HEK293 (cell line): ENCODE results near the gene CD276.
A peak's percentile ranks its signal among the peaks of the same experiment; 100 is the strongest.

Experiments
- CTCF ChIA-PET: fragments of 350-600 bp; formaldehyde crosslinking; extraction: SDS; loops from one replicate; lab custom pipeline; 2021; ENCODE audit warnings: antibody characterized with exemption; lab: Yijun Ruan, JAX
- POLR2A ChIA-PET: fragments of 300-600 bp; formaldehyde crosslinking; extraction: SDS; loops from one replicate; lab custom pipeline; 2020; ENCODE audit warnings: antibody characterized with exemption, inconsistent platforms; lab: Yijun Ruan, JAX
- H3K27ac ChIP-seq: fragments of 200-500 bp; sonication (Bioruptor generic); 2 replicates; pipeline ENCODE4 v1.5.1; 2014; ENCODE audit warnings: low read depth, low read length, control low read depth, inconsistent platforms; ENCODE audit errors: extremely low read depth
- H3K36me3 ChIP-seq, 2 experiments: fragments of 200-500 bp in 1 of 2; sonication (Bioruptor generic) in 1 of 2; 1 replicate in 1 of 2; 2 replicates in 1 of 2; pipeline ENCODE4 v1.5.1; 2014 to 2017; ENCODE audit warnings: inconsistent platforms in 2 of 2, low read length in 2 of 2; ENCODE audit not compliant: control insufficient read depth in 2 of 2, insufficient read depth in 1 of 2
- H3K4me1 ChIP-seq: fragments of 200-500 bp; sonication (Bioruptor generic); 2 replicates; pipeline ENCODE4 v1.5.1; 2014; ENCODE audit warnings: mild to moderate bottlenecking, low read length, inconsistent platforms; ENCODE audit not compliant: control insufficient read depth, insufficient read depth
- H3K4me3 ChIP-seq: 2 replicates; pipeline ENCODE4 v1.5.1; 2011; ENCODE audit warnings: low read depth, mild to moderate bottlenecking, control low read depth, low read length, moderate library complexity
- H3K9me3 ChIP-seq: fragments of 200-500 bp; sonication (Bioruptor generic); 2 replicates; pipeline ENCODE4 v1.5.1; 2014; ENCODE audit warnings: low read depth, low read length, inconsistent platforms; ENCODE audit not compliant: control insufficient read depth, insufficient read depth
- HOXD13 ChIP-seq: sonication (generic); formaldehyde crosslinking; IDR thresholded peaks from 2 replicates; pipeline ENCODE4 v1.8.0; 2022; ENCODE audit warnings: missing genetic modification reagents, borderline replicate concordance
- SALL2 ChIP-seq: fragments of 450-650 bp; formaldehyde crosslinking; IDR thresholded peaks from 2 replicates; pipeline ENCODE4 v1.5.0; 2017; ENCODE audit warnings: missing biosample characterization, mild to moderate bottlenecking, missing genetic modification characterization, borderline replicate concordance
- SP2 ChIP-seq: fragments of 450-650 bp; formaldehyde crosslinking; IDR thresholded peaks from 2 replicates; pipeline ENCODE4 v1.5.1; 2016; ENCODE audit warnings: missing biosample characterization, missing genetic modification characterization
- ZBTB17 ChIP-seq: fragments of 450-650 bp; formaldehyde crosslinking; IDR thresholded peaks from 2 replicates; pipeline ENCODE4 v1.5.1; 2016; ENCODE audit warnings: missing biosample characterization, missing genetic modification characterization
- ZBTB6 ChIP-seq: fragments of 450-650 bp; formaldehyde crosslinking; IDR thresholded peaks from 2 replicates; pipeline ENCODE4 v1.5.1; 2017; ENCODE audit warnings: missing biosample characterization, missing genetic modification characterization
- ZNF248 ChIP-seq: fragments of 450-650 bp; formaldehyde crosslinking; IDR thresholded peaks from 2 replicates; pipeline ENCODE4 v1.5.1; 2017; ENCODE audit warnings: missing biosample characterization, missing genetic modification characterization
- ZNF610 ChIP-seq: fragments of 450-650 bp; formaldehyde crosslinking; IDR thresholded peaks from 2 replicates; pipeline ENCODE4 v1.5.1; 2016; ENCODE audit warnings: missing biosample characterization, missing genetic modification characterization, borderline replicate concordance
- ZNF704 ChIP-seq: fragments of 450-650 bp; formaldehyde crosslinking; IDR thresholded peaks from 2 replicates; pipeline ENCODE4 v1.5.1; 2016; ENCODE audit warnings: missing biosample characterization, missing genetic modification characterization
- ZNF76 ChIP-seq: fragments of 450-650 bp; formaldehyde crosslinking; IDR thresholded peaks from 2 replicates; pipeline ENCODE4; 2016; ENCODE audit warnings: low read depth, missing biosample characterization, missing genetic modification characterization, borderline replicate concordance
- ZXDB ChIP-seq: fragments of 450-650 bp; formaldehyde crosslinking; IDR thresholded peaks from 2 replicates; pipeline ENCODE4 v1.5.1; 2016; ENCODE audit warnings: missing biosample characterization, missing genetic modification characterization
- TF ChIP-seq, protein P1 (sequence below): fragments of 450-650 bp; formaldehyde crosslinking; IDR thresholded peaks from 2 replicates; pipeline ENCODE4 v1.5.1; 2017; ENCODE audit warnings: missing biosample characterization, missing genetic modification characterization
- TF ChIP-seq, protein P2 (sequence below): fragments of 450-650 bp; formaldehyde crosslinking; IDR thresholded peaks from 2 replicates; pipeline ENCODE4 v1.5.1; 2016; ENCODE audit warnings: missing biosample characterization, missing genetic modification characterization
- TF ChIP-seq, protein P3 (sequence below): fragments of 450-650 bp; formaldehyde crosslinking; IDR thresholded peaks from 2 replicates; pipeline ENCODE4 v1.5.1; 2016; ENCODE audit warnings: missing biosample characterization, missing genetic modification characterization

Gene CD276

GRCh38 chr15:73660455-73660854, 23.7 kb upstream of the CD276 start:
- Histone ChIP-seq H3K4me3 (no peak overlapping the region), H3K36me3 (no peaks in the 10 kb centered on the region), H3K27ac (no peak overlapping the region), H3K4me1 (peaks cover 15% of the 10 kb centered on the region; the same call in 1 of the 2 replicates), H3K9me3 (no peaks in the 10 kb centered on the region; the same call in 1 of the 2 replicates)
- ChIA-PET CTCF (interaction anchor here (1.2 to 2.2 kb wide), 4 partner anchors 17 to 39 kb away, joined by 3 to 12 read pairs (median 10); no protein-coding TSS in a partner anchor), POLR2A (no interaction called here)
- TF ChIP-seq ZBTB6 (tag by site-specific recombination): no peak
- TF ChIP-seq, protein P1, sequence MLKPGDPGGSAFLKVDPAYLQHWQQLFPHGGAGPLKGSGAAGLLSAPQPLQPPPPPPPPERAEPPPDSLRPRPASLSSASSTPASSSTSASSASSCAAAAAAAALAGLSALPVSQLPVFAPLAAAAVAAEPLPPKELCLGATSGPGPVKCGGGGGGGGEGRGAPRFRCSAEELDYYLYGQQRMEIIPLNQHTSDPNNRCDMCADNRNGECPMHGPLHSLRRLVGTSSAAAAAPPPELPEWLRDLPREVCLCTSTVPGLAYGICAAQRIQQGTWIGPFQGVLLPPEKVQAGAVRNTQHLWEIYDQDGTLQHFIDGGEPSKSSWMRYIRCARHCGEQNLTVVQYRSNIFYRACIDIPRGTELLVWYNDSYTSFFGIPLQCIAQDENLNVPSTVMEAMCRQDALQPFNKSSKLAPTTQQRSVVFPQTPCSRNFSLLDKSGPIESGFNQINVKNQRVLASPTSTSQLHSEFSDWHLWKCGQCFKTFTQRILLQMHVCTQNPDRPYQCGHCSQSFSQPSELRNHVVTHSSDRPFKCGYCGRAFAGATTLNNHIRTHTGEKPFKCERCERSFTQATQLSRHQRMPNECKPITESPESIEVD (tag by site-specific recombination): peak; percentile 86
- no peak for TF ChIP-seq ZBTB17

DNA sequence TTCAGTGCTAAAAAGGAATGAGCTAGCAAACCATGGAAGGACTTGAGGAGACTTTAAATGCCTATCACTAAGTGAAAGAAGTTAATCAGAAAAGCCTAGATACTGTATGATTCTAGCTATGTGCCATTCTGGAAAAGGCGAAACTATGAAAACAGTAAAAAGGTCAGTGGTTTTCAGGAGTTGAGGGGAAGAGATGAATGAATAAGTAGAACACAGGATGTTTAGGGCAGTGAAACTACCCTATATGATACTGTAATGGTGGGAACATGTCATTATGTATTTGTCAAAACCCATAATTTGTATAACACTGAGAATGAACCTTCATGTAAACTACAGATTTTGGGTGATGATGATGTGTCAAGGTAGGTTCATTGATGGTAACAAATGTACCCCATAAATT, 9.6 kb upstream of the CD276 start:
- CTCF ChIA-PET: interaction anchor here (0.5 to 3.8 kb wide), 4 partner anchors 26 to 369 kb away, joined by 3 to 23 read pairs (median 8); no protein-coding TSS in a partner anchor
- no peaks in the 10 kb centered on the region for H3K36me3 ChIP-seq
- no peak overlapping the region for H3K27ac ChIP-seq
- TF ChIP-seq ZXDB: no peak
- TF ChIP-seq HOXD13: no peak
- no peak for TF ChIP-seq SP2 (tag by site-specific recombination)
- TF ChIP-seq, protein P2, sequence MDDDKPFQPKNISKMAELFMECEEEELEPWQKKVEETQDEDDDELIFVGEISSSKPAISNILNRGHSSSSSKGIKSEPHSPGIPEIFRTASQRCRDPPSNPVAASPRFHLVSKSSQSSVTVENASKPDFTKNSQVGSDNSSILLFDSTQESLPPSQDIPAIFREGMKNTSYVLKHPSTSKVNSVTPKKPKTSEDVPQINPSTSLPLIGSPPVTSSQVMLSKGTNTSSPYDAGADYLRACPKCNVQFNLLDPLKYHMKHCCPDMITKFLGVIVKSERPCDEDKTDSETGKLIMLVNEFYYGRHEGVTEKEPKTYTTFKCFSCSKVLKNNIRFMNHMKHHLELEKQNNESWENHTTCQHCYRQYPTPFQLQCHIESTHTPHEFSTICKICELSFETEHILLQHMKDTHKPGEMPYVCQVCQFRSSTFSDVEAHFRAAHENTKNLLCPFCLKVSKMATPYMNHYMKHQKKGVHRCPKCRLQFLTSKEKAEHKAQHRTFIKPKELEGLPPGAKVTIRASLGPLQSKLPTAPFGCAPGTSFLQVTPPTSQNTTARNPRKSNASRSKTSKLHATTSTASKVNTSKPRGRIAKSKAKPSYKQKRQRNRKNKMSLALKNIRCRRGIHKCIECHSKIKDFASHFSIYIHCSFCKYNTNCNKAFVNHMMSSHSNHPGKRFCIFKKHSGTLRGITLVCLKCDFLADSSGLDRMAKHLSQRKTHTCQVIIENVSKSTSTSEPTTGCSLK (tag by site-specific recombination): no peak
- TF ChIP-seq ZNF704 (tag by site-specific recombination): no peak
- no peak for TF ChIP-seq SALL2 (tag by site-specific recombination)
- TF ChIP-seq ZNF248: no peak
- TF ChIP-seq ZNF76: no peak
- TF ChIP-seq ZNF610 (tag by site-specific recombination): no peak
- TF ChIP-seq, protein P3, sequence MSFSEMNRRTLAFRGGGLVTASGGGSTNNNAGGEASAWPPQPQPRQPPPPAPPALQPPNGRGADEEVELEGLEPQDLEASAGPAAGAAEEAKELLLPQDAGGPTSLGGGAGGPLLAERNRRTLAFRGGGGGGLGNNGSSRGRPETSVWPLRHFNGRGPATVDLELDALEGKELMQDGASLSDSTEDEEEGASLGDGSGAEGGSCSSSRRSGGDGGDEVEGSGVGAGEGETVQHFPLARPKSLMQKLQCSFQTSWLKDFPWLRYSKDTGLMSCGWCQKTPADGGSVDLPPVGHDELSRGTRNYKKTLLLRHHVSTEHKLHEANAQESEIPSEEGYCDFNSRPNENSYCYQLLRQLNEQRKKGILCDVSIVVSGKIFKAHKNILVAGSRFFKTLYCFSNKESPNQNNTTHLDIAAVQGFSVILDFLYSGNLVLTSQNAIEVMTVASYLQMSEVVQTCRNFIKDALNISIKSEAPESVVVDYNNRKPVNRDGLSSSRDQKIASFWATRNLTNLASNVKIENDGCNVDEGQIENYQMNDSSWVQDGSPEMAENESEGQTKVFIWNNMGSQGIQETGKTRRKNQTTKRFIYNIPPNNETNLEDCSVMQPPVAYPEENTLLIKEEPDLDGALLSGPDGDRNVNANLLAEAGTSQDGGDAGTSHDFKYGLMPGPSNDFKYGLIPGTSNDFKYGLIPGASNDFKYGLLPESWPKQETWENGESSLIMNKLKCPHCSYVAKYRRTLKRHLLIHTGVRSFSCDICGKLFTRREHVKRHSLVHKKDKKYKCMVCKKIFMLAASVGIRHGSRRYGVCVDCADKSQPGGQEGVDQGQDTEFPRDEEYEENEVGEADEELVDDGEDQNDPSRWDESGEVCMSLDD: no peak
- TF ChIP-seq, all 188 proteins: peak for 0
- H3K9me3 ChIP-seq: no peaks in the 10 kb centered on the region
- H3K4me1 ChIP-seq: no peaks in the 10 kb centered on the region
- H3K4me3 ChIP-seq: no peak overlapping the region
- POLR2A ChIA-PET: no interaction called here
